Kidney tubule cell (primary cell): ENCODE results near the gene ANXA5.
"Not testable (repeated sequence)": the region's sequence is repeated elsewhere in the genome, so short reads cannot be mapped to it uniquely, and the experiment has no call there.

Source experiments
- DNase-seq: peaks from one replicate; pipeline ENCODE4 v3.0.0-alpha.2; 2018; ENCODE audit warnings: low spot score

ANXA5 gene

GRCh38 chr4:121677524-121677923, 19.3 kb downstream of the ANXA5 start:
- no peak for DNase-seq

- DNase-seq, result no peak
Measured at GRCh38 chr4:121676345-121677075, 20.3 kb downstream of the ANXA5 start.

GRCh38 chr4:121675715-121676114, 21.1 kb downstream of the ANXA5 start:
- no peak for DNase-seq

GRCh38 chr4:121674696-121675095, 22.1 kb downstream of the ANXA5 start:
- no peak for DNase-seq

- DNase-seq, result no peak
Measured at GRCh38 chr4:121674191-121674590, 22.6 kb downstream of the ANXA5 start.

- no peak for DNase-seq
Measured at GRCh38 chr4:121669163-121669550, 27.6 kb downstream of the ANXA5 start.

- DNase-seq, result peak; percentile 94
Measured at GRCh38 chr4:121668368-121669162, 28.2 kb downstream of the ANXA5 start.

GRCh38 chr4:121666091-121666679, 30.6 kb downstream of the ANXA5 start:
- DNase-seq, result no peak

GRCh38 chr4:121665371-121665770, 31.4 kb downstream of the ANXA5 start:
- DNase-seq, result no peak

GRCh38 chr4:121662225-121662624, 34.6 kb downstream of the ANXA5 start:
- DNase-seq, result no peak

- not testable (repeated sequence) for DNase-seq
Measured at GRCh38 chr4:121660175-121660933, 36.4 kb downstream of the ANXA5 start.

GRCh38 chr4:121658125-121658524, 38.7 kb downstream of the ANXA5 start:
- DNase-seq, result peak; percentile 7

GRCh38 chr4:121656269-121656641, 40.5 kb downstream of the ANXA5 start:
- DNase-seq, result peak; percentile 73

GRCh38 chr4:121655320-121656268, 41.2 kb downstream of the ANXA5 start:
- DNase-seq, result no peak

GRCh38 chr4:121654738-121655137, 42.0 kb downstream of the ANXA5 start:
- DNase-seq, result no peak

GRCh38 chr4:121653986-121654385, 42.8 kb downstream of the ANXA5 start:
- DNase-seq, result no peak

GRCh38 chr4:121653214-121653613, 43.6 kb downstream of the ANXA5 start:
- no peak for DNase-seq

- no peak for DNase-seq
Measured at GRCh38 chr4:121651597-121651996, 45.2 kb downstream of the ANXA5 start.

GRCh38 chr4:121650741-121651140, 46.0 kb downstream of the ANXA5 start:
- DNase-seq, result no peak

GRCh38 chr4:121648516-121648915, 48.3 kb downstream of the ANXA5 start:
- no peak for DNase-seq

GRCh38 chr4:121642876-121643585, 53.7 kb downstream of the ANXA5 start:
- no peak for DNase-seq
